H1 (cell line): Measurements from ENCODE around the gene USP7. TPM values are rescaled to one million over a fixed set of nuclear protein-coding genes. Genes with fewer than 3 reads are reported as not detected.
A peak's percentile ranks its signal among the peaks of the same experiment; 100 is the strongest.

Experiments
- CTCF ChIA-PET: fragments of 300-600 bp; sonication (Branson Sonifier 250); formaldehyde crosslinking; loops from one replicate; lab custom pipeline; 2021; ENCODE audit not compliant: partially characterized antibody; lab: Charles Lee
- POLR2A ChIA-PET: fragments of 300-600 bp; sonication (Branson Sonifier 250); formaldehyde crosslinking; loops from one replicate; lab custom pipeline; 2021; ENCODE audit warnings: inconsistent platforms; ENCODE audit not compliant: partially characterized antibody; lab: Charles Lee
- DNase-seq, 2 experiments: peaks; one replicate each; pipeline versions ENCODE4 v3.0.0 to v3.0.0-alpha.2; 2010 to 2022; ENCODE audit warnings: low spot score in 2 of 2, low read depth in 1 of 2, mixed read lengths in 1 of 2
- FAIRE-seq: peaks from 2 replicates; lab custom pipeline; 2011; peaks lifted over from hg19 to GRCh38; lab: Jason Lieb, UNC
- H2AFZ ChIP-seq: 2 replicates; pipeline ENCODE4 v1.8.1; 2012; ENCODE audit warnings: low read length, inconsistent platforms
- H2AK5ac ChIP-seq: 2 replicates; pipeline ENCODE4 v1.6.1; 2013; ENCODE audit warnings: low read depth, low read length
- H2BK120ac ChIP-seq: replicated peaks from 2 replicates; pipeline ENCODE3; 2013; ENCODE audit warnings: low read depth, low read length, inconsistent platforms
- H2BK12ac ChIP-seq: 2 replicates; pipeline ENCODE4 v1.6.1; 2013; ENCODE audit warnings: low read depth, low read length
- H2BK15ac ChIP-seq: 2 replicates; pipeline ENCODE4 v1.6.1; 2013; ENCODE audit warnings: low read length
- H2BK20ac ChIP-seq: 2 replicates; pipeline ENCODE4 v1.6.1; 2013; ENCODE audit warnings: low read length
- H2BK5ac ChIP-seq: 2 replicates; pipeline ENCODE4 v1.6.1; 2013; ENCODE audit warnings: low read depth, low read length
- H3K14ac ChIP-seq: 2 replicates; pipeline ENCODE4 v1.6.1; 2013; ENCODE audit warnings: inconsistent platforms; ENCODE audit not compliant: insufficient read length
- H3K18ac ChIP-seq: 2 replicates; pipeline ENCODE4 v1.6.1; 2013; ENCODE audit warnings: low read length; ENCODE audit errors: extremely low read depth
- H3K23ac ChIP-seq: 2 replicates; pipeline ENCODE4 v1.6.1; 2013; ENCODE audit warnings: inconsistent platforms; ENCODE audit not compliant: insufficient read length
- H3K23me2 ChIP-seq: 2 replicates; pipeline ENCODE4 v1.6.1; 2013; ENCODE audit warnings: low read depth, low read length
- H3K27ac ChIP-seq: 2 replicates; pipeline ENCODE4 v1.6.1; 2011; ENCODE audit warnings: low read depth, low read length, inconsistent platforms
- H3K27me3 ChIP-seq, 4 experiments: replicated peaks in 1 of 4; 1 replicate in 1 of 4; 2 replicates in 3 of 4; pipeline versions ENCODE4 v1.6.1 to v1.8.1; 2011 to 2013; ENCODE audit warnings: low read length in 3 of 4, mild to moderate bottlenecking in 3 of 4, inconsistent platforms in 2 of 4, mixed read lengths in 2 of 4, moderate library complexity in 1 of 4; ENCODE audit not compliant: control insufficient read depth in 3 of 4, insufficient read depth in 3 of 4; ENCODE audit errors: extremely low read depth in 1 of 4
- H3K36me3 ChIP-seq, 4 experiments: 2 replicates each; pipeline versions ENCODE4 v1.6.1 to v1.8.1; 2011 to 2013; ENCODE audit warnings: mild to moderate bottlenecking in 4 of 4, low read length in 3 of 4, moderate library complexity in 2 of 4, control low read depth in 1 of 4, inconsistent platforms in 1 of 4; ENCODE audit not compliant: insufficient read depth in 4 of 4, control insufficient read depth in 2 of 4
- H3K4ac ChIP-seq: replicated peaks from 2 replicates; pipeline ENCODE3; 2013; ENCODE audit warnings: low read length, low read depth, mixed read lengths, inconsistent platforms; ENCODE audit not compliant: insufficient read length
- H3K4me1 ChIP-seq, 4 experiments: replicated peaks in 1 of 4; 1 replicate in 1 of 4; 2 replicates in 3 of 4; pipeline versions ENCODE4 v1.6.1 to v1.8.1; 2011 to 2013; ENCODE audit warnings: low read length in 3 of 4, inconsistent platforms in 2 of 4, mixed read lengths in 1 of 4; ENCODE audit not compliant: insufficient read depth in 4 of 4, control insufficient read depth in 3 of 4
- H3K4me2 ChIP-seq, 2 experiments: 2 replicates each; pipeline versions ENCODE4 v1.6.1 to v1.8.1; 2011 to 2013; ENCODE audit warnings: low read depth in 2 of 2, low read length in 2 of 2, control low read depth in 1 of 2, inconsistent platforms in 1 of 2, mild to moderate bottlenecking in 1 of 2; ENCODE audit not compliant: insufficient read depth in 1 of 2
- H3K4me3 ChIP-seq, 4 experiments: fragments of 200-600, 300-600 bp in 1 of 4; sonication (generic), shearing (Covaris generic), sonication (Bioruptor Twin) in 1 of 4; 2 replicates each; pipeline versions ENCODE4 v1.5.1 to v1.8.1; 2011 to 2016; ENCODE audit warnings: low read length in 4 of 4, low read depth in 3 of 4, control low read depth in 2 of 4, inconsistent platforms in 2 of 4, mild to moderate bottlenecking in 2 of 4, mixed read lengths in 1 of 4, moderate library complexity in 1 of 4; ENCODE audit not compliant: insufficient read depth in 2 of 4; ENCODE audit errors: extremely low read depth in 1 of 4
- H3K56ac ChIP-seq: replicated peaks from 2 replicates; pipeline ENCODE3; 2013; ENCODE audit warnings: low read depth, mild to moderate bottlenecking, mixed read lengths, low read length, inconsistent platforms; ENCODE audit not compliant: insufficient read length
- H3K79me1 ChIP-seq: 2 replicates; pipeline ENCODE4 v1.6.1; 2013; ENCODE audit warnings: low read depth, low read length, control low read depth
- H3K79me2 ChIP-seq, 2 experiments: 2 replicates each; pipeline versions ENCODE4 v1.6.1 to v1.8.1; 2012 to 2013; ENCODE audit warnings: low read length in 2 of 2, mild to moderate bottlenecking in 2 of 2, inconsistent platforms in 1 of 2; ENCODE audit not compliant: insufficient read depth in 2 of 2, control insufficient read depth in 1 of 2
- H3K9ac ChIP-seq, 4 experiments: replicated peaks in 1 of 4; 1 replicate in 1 of 4; 2 replicates in 3 of 4; pipeline versions ENCODE4 v1.6.1 to v1.8.1; 2011 to 2013; ENCODE audit warnings: low read depth in 3 of 4, low read length in 3 of 4, control low read depth in 2 of 4, mild to moderate bottlenecking in 2 of 4, moderate library complexity in 2 of 4, inconsistent platforms in 1 of 4; ENCODE audit errors: extremely low read depth in 1 of 4
- H3K9me3 ChIP-seq, 2 experiments: 2 replicates each; pipeline versions ENCODE4 v1.6.1 to v1.8.1; 2012 to 2013; ENCODE audit warnings: mild to moderate bottlenecking in 2 of 2, moderate library complexity in 2 of 2, control low read depth in 1 of 2, inconsistent platforms in 1 of 2, low read depth in 1 of 2, low read length in 1 of 2, mixed read lengths in 1 of 2; ENCODE audit not compliant: insufficient read depth in 2 of 2
- H4K20me1 ChIP-seq, 2 experiments: replicated peaks in 1 of 2; 2 replicates each; pipeline versions ENCODE3 to v1.8.1; 2011 to 2013; ENCODE audit warnings: inconsistent platforms in 2 of 2, low read length in 2 of 2, mild to moderate bottlenecking in 1 of 2; ENCODE audit not compliant: insufficient read depth in 2 of 2, control insufficient read depth in 1 of 2
- H4K5ac ChIP-seq: 2 replicates; pipeline ENCODE4 v1.6.1; 2013; ENCODE audit warnings: low read length, low read depth, mixed read lengths, inconsistent platforms; ENCODE audit not compliant: insufficient read length
- H4K8ac ChIP-seq: 2 replicates; pipeline ENCODE4 v1.8.0; 2013; ENCODE audit warnings: mild to moderate bottlenecking, moderate library complexity, low read length, inconsistent platforms; ENCODE audit not compliant: insufficient read depth; ENCODE audit errors: extremely low read depth
- H4K91ac ChIP-seq: replicated peaks from 2 replicates; pipeline ENCODE3; 2013; ENCODE audit warnings: low read length, mixed read lengths, inconsistent platforms; ENCODE audit not compliant: insufficient read length
- ASH2L ChIP-seq: fragments of 200-600, 300-600 bp; sonication (generic); IDR thresholded peaks from one replicate; pipeline ENCODE4 v1.7.1; 2017; ENCODE audit warnings: low read length
- EGR1 ChIP-seq: IDR thresholded peaks from 2 replicates; pipeline ENCODE4 v1.6.1; 2011; ENCODE audit warnings: low read depth, low read length, borderline replicate concordance
- GTF2F1 ChIP-seq: IDR thresholded peaks from 2 replicates; pipeline ENCODE4 v1.6.1; 2012; ENCODE audit warnings: low read depth, low read length, improper control_type of control experiment, borderline replicate concordance
- KDM4A ChIP-seq: IDR thresholded peaks from one replicate; pipeline ENCODE4 v1.7.1; 2012; ENCODE audit warnings: low read depth, mild to moderate bottlenecking, moderate library complexity, low read length, inconsistent platforms; ENCODE audit not compliant: severe bottlenecking
- KDM5A ChIP-seq: fragments of 200-600 bp; IDR thresholded peaks from 2 replicates; pipeline ENCODE4 v1.7.1; 2012; ENCODE audit warnings: mild to moderate bottlenecking, low read length, inconsistent platforms, mixed read lengths
- NRF1 ChIP-seq: IDR thresholded peaks from 2 replicates; pipeline ENCODE4 v1.6.1; 2011; ENCODE audit warnings: mild to moderate bottlenecking, low read depth, low read length, improper control_type of control experiment
- PHF8 ChIP-seq: fragments of 200-600 bp; sonication (generic); conservative IDR thresholded peaks from 2 replicates; pipeline ENCODE4 v1.7.1; 2012; ENCODE audit warnings: low read depth, mild to moderate bottlenecking, inconsistent platforms, low read length, moderate library complexity
- POLR2A ChIP-seq, 2 experiments: IDR thresholded peaks; 1 replicate in 1 of 2; 2 replicates in 1 of 2; pipeline ENCODE4 v1.6.1; 2011; ENCODE audit warnings: low read depth in 2 of 2, low read length in 2 of 2, mild to moderate bottlenecking in 2 of 2; ENCODE audit errors: control extremely low read depth in 1 of 2
- SIN3A ChIP-seq, 2 experiments: IDR thresholded peaks in 1 of 2; conservative IDR thresholded peaks in 1 of 2; 2 replicates each; pipeline ENCODE4 v1.6.1; 2011 to 2012; ENCODE audit warnings: low read length in 2 of 2, improper control_type of control experiment in 1 of 2, low read depth in 1 of 2, mild to moderate bottlenecking in 1 of 2
- SUZ12 ChIP-seq: fragments of 200-600 bp; sonication (generic); IDR thresholded peaks from 2 replicates; pipeline ENCODE4 v1.6.1; 2012; ENCODE audit warnings: mild to moderate bottlenecking, inconsistent platforms, low read length, moderate library complexity, mixed read lengths
- TEAD4 ChIP-seq: IDR thresholded peaks from 2 replicates; pipeline ENCODE4 v1.6.1; 2012; ENCODE audit warnings: low read depth, low read length, inconsistent platforms, mixed read lengths
- WGBS, 2 experiments: shearing (Covaris generic) in 1 of 2; methylation state at CpG; one replicate each; pipeline versions ENCODE4 v1.1.6 to v1.1.7; 2013 to 2015; ENCODE audit warnings: low lambda C conversion rate in 2 of 2, mixed read lengths in 2 of 2, inconsistent platforms in 1 of 2, low coverage in 1 of 2, missing lambda C conversion rate in 1 of 2; ENCODE audit not compliant: insufficient replicate concordance in 2 of 2, insufficient coverage in 1 of 2, insufficient read length in 1 of 2; ENCODE audit errors: extremely low coverage in 1 of 2, missing lambda C conversion rate in 1 of 2; 5-methylcytosine and 5-hydroxymethylcytosine counted together
- polyA plus RNA-seq, 7 experiments: library from polyadenylated mRNA; depleted of rRNA in 3 of 7; stranded (reverse) in 5 of 7; unstranded in 2 of 7; fragments of >200 nt in 5 of 7; fragments of 200-250 nt in 2 of 7; gene quantifications; 1 replicate in 5 of 7; 2 replicates in 1 of 7; 4 replicates in 1 of 7; pipeline versions ENCODE4 v1.2.1 to v1.2.3, GENCODE V29; 2011 to 2013; ENCODE audit warnings: missing spikeins in 2 of 7, mixed read lengths in 2 of 7
- total RNA-seq: library from RNA; stranded (reverse); fragmentation: NEBNext Ultra II Directional; extraction: Animal tissue kit (Norgen Biotek cat#: 25700); gene quantifications from 2 replicates; pipeline ENCODE4 v1.2.1, GENCODE V29; 2021

The USP7 gene
- total and polyA plus RNA-seq, 2 of the 8 experiments (the other 6 are each of a cell fraction or from before 2014, with no cell fraction given), result 21.3 to 211 TPM

DNA sequence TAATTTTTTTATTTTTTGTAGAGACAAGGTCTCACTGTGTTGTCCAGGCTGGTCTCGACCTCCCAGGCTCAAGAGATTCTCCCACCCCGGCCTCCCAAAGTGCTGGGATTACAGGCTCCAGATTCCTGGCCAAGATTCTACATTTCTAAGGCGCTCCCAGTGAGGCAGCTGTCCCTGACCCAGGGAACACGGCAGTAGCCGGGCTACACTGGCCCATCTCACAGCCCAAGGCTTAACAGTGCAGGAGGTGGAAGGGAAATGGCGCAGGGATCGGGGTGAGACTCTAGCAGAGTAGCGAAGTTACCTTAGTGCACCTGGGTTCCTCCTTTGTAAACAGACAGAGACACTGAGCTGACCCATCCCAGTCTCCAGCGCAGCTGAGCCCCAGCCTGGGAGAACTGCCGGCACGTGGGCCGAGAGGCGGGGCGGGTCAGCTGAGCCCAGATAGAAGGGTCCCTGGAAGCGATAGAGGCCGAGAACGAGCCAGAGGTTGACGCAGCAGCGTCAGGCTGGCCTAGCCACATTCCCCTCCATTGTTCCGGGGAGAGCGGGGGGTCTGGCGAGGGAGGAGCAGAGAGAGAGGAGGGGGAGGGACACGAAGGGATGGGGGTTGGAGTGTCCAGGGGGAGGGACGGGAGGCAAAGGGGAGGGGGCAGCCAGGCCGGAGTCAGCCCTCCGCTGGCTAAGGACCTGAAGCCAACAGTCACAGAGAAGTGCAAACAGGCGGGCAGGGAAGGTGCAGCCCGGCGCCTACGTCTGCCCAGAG lies 97.4 kb downstream of the USP7 start:
- peak; percentile 13 for FAIRE-seq
- Histone ChIP-seq H4K91ac (peak overlapping the region; percentile 85), H2BK15ac (no peak overlapping the region), H3K36me3 (peaks cover 0 to 14% (median 4%) of the 10 kb centered on the region in 4 experiments; a peak in 4 of 8 replicates), H3K23ac (no peak overlapping the region), H3K9ac (peak overlapping the region in 3 of 4 experiments; percentile 70 to 80 (median 70); a peak in 5 of 7 replicates), H3K27me3 (no peaks in the 10 kb centered on the region), H4K8ac (peak overlapping the region; percentile 82), H4K5ac (peak overlapping the region; percentile 40), H3K4me2 (peak overlapping the region; percentile 91 to 99), H2AK5ac (peak overlapping the region; percentile 86; the same call in 1 of the 2 replicates), H3K18ac (peak overlapping the region; percentile 93; the same call in 1 of the 2 replicates), H4K20me1 (peaks cover 30 to 45% of the 10 kb centered on the region in 2 experiments), H3K9me3 (no peaks in the 10 kb centered on the region), H2BK20ac (no peak overlapping the region), H3K4me1 (peaks cover 22 to 46% (median 36%) of the 10 kb centered on the region in 4 experiments), H3K79me1 (peaks cover 24% of the 10 kb centered on the region), H3K79me2 (peaks cover 43 to 65% of the 10 kb centered on the region in 2 experiments), H3K23me2 (peaks cover 23% of the 10 kb centered on the region), H2AFZ (no peak overlapping the region), H2BK120ac (no peak overlapping the region), H2BK5ac (peak overlapping the region; percentile 83; the same call in 1 of the 2 replicates), H3K4ac (peak overlapping the region; percentile 2), H3K56ac (peak overlapping the region; percentile 65), H3K14ac (no peak overlapping the region), H3K4me3 (peak overlapping the region; percentile 74 to 92 (median 78)), H2BK12ac (peak overlapping the region; percentile 11; the same call in 1 of the 2 replicates), H3K27ac (peak overlapping the region; percentile 53; the same call in 1 of the 2 replicates)
- WGBS, 2 experiments, result 12% methylated on average over 23 of the region's 30 CpGs; no CpG with 5 or more reads in 1 of the 2 experiments
- ChIA-PET POLR2A (interaction anchor here (0.7 to 29.1 kb wide), 7 partner anchors 7 to 225 kb away, joined by 3 to 456 read pairs (median 8); partner anchors contain the start of genes CARHSP1, HAPSTR1 and LITAFD), CTCF (interaction anchor here (1.0 to 10.5 kb wide), 4 partner anchors 14 to 201 kb away, joined by 3 to 90 read pairs (median 10); no protein-coding TSS in a partner anchor)
- DNase-seq, result peak; percentile 87 to 92
- TF ChIP-seq PHF8, result no peak
- no peak for TF ChIP-seq GTF2F1
- peak in 1 of 2 experiments; percentile 58; a peak in 2 of 3 replicates for TF ChIP-seq POLR2A (IDR thresholded peaks at IDR 0.05; ENCODE audit: control extremely low read depth in 1 of 2, low read depth in 2 of 2, low read length in 2 of 2)
- TF ChIP-seq KDM5A, result no peak
- TF ChIP-seq SUZ12, result no peak
- TF ChIP-seq EGR1, result peak; percentile 27; the same call in 1 of the 2 replicates
- TF ChIP-seq NRF1, result no peak
- peak; percentile 97 for TF ChIP-seq TEAD4
- no peak for TF ChIP-seq KDM4A
- peak; percentile 96 for TF ChIP-seq SIN3A (conservative IDR thresholded peaks at IDR 0.05 in 1 of 2, IDR thresholded peaks at IDR 0.05 in 1 of 2; ENCODE audit: low read depth in 1 of 2, low read length in 2 of 2)
- peak; percentile 63 for TF ChIP-seq ASH2L
